HG03460 (cell line): ENCODE results near the gene SLC19A1.
"Not testable (repeated sequence)": the region's sequence is repeated elsewhere in the genome, so short reads cannot be mapped to it uniquely, and the experiment has no call there.

Source experiments
- ATAC-seq: cut with Tn5 transposase; IDR thresholded peaks from one replicate; pipeline ENCODE4 v1.9.1; 2021; ENCODE audit not compliant: unreplicated experiment

The SLC19A1 gene

DNA sequence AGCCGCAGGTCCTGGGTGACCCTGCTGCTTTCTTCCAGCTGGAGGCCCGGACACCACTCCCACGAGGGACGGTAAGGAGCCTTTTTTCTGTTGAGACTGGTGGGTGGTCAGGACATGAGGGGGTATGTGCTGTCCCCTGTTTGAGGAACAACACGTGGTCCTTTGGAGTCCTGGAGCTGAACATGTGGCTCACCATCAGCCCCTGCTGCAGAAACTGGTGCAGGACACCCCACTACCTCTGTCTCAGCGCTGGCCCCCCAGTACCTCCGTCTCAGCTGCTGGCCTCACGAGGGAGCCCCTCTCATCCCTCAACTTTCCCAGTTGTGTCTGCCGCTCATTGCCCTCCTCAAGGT, 34.7 kb downstream of the SLC19A1 start:
- ATAC-seq, result no peak

DNA sequence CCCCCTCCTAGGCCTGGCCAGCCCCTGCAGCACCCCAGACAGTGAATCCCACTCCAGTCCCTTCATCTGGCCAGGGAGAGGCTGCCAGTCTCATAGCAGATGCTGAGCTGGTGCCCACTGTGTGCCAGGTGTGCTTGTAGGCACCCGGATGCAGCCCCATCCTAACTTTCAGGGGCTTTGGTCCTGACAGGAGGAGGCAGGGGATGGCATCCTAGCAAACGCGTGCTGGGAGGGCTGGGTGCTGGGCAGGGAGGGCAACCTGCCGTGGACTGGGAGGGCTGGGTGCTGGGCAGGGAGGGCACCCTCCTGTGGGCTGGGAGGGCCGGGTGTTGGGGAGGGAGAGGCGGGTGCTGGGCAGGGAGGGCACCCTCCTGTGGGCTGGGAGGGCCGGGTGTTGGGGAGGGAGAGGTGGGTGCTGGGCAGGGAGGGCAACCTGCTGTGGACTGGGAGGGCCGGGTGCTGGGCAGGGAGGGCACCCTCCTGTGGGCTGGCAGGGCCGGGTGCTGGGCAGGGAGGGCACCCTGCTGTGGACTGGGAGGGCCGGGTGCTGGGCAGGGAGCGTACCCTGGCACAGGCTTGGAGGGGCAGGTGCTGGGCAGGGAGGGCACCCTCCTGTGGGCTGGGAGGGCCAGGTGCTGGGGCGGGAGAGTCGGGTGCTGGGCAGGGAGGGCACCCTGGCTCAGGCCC, 35.3 kb downstream of the SLC19A1 start:
- no peak for ATAC-seq

DNA sequence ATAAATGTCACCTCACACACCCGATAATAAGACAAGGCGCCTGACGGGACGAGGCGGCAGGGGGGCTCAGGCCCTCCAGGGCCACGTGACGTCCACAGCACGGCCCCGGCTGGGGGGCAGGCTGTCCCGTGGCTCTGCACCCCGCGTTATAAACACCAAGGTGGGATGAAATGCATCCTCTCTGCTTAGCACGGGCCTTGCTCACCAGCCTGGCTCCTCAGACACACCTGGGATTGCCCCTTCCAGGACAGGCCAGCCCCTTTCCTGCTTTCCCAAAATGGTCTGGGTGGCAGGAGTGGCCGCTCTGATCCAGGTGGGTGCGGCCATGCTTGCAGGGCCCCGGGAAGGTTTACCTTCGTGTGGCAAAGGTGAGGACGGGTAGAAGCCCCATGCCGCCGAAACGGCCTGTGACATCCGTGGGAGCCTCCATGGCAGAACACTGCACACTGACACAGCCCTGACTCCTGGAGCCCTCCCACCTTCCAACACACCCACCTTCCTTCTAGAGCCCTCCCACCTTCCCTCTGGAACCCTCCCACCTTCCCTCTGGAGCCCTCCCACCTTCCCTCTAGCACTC, 35.9 kb downstream of the SLC19A1 start:
- ATAC-seq, result no peak

DNA sequence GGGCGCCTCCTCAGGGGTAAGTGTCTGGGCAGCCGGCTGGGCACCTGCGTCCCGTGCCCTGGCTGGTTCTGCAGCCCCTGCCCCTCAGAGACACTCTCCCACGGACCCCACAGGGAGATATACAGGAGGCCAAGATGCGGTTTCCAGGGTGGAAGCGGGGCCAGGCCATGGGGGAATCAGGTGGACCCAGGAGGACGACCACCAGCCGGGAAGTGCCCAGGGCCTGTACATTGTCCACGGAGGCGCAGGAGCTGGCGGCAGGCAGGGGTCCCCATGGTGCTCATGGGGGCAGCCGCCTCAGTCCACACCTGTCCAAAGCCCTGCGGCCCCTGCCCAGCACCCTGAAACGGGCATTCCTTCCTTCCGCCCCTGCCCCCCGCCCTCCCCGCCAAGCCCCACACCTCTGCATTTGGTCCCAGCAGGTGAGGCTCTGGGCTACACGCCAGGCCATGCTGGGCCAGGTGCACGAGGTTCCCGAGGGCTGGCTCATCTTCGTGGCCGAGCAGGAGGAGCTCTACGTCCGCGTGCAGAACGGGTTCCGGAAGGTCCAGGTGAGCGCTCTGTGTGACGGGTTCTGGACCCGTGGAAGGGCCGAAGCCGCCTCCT, 36.7 kb downstream of the SLC19A1 start:
- ATAC-seq, result no peak

DNA sequence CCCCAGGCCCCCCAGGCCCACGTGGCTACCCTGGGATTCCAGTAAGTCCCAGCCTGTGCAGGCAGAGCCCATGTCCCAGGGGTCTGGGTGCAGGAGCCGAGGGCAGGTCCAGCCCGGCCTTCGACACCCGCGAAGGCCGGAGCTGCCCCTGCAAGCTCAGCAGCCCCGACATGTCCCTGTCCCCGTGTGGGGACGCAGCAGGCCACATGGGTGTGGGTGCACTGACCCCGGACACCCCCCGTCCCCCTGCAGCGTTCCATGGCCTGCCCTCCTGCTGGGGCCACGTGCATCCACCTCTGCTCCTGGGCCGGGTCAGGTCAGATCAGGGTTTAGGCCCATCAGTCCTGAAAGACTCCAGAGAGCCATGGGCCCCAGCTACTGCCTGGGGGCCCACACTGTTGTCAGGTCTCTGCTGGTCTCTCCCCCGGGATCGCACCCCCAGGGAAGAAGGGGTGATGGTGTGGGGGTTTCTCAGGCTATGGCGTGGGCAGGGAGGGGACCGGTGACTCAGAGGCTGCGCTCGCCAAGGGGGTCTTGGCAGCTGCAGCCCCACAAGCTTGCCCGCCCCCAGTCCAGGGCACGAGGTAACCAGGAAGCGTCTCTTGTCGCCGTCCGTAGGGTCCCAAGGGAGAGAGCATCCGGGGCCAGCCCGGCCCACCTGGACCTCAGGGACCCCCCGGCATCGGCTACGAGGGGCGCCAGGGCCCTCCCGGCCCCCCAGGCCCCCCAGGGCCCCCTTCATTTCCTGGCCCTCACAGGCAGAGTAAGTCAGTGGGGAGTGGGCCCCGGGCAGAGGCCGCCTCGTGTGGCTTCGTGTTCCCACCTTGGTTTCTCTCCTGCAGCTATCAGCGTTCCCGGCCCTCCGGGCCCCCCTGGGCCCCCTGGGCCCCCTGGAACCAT, 37.5 kb downstream of the SLC19A1 start:
- no peak for ATAC-seq

DNA sequence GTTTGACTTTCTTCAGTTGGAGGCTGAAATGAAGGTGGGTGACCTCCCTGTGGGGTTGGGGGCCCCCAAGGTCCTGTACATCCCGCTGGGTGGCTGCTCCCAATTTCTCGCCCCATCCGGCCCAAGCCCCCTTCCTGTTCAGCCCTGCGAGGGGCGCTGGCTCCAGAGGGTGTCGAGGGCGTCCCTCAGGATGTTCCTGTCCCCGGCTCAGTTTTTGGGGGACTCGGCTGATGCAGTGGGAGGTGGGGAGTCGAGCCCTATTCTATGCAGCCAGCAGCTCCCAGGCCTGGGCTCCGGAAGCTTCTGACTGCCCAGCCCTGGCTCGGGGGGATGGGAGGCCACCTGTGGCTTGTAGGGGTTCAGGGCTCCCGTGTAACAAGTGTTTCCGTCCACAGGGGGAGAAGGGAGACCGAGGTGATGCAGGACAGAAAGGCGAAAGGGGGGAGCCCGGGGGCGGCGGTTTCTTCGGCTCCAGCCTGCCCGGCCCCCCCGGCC, 38.2 kb downstream of the SLC19A1 start:
- ATAC-seq, result no peak

DNA sequence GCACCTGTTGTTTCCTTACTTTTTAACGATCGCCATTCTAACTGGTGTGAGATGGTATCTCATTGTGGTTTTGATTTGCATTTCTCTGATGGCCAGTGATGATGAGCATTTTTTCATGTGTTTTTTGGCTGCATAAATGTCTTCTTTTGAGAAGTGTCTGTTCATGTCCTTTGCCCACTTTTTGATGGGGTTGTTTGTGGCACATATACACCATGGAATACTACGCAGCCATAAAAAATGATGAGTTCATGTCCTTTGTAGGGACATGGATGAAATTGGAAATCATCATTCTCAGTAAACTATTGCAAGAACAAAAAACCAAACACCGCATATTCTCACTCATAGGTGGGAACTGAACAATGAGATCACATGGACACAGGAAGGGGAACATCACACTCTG, 39.0 kb downstream of the SLC19A1 start:
- ATAC-seq, result not testable (repeated sequence)

DNA sequence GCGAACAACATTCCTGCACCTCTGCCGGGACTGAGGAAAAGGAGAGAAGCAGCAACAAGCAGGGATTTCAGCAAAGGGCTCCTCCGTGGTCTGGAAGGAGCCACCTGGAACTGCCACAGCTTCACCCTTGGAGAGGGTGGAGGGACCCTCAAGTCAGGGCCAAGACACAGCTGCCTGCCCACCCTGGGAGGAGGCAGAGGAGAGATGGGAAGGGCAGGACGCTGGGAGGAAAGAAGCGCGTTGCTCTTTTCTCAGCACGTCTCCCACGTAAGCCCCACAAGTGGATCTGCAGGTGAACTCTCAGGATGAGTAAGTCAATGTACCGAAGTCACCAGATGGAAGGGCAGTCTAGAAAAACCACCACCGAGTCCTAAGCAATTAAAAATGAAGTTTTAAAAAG, 39.6 kb downstream of the SLC19A1 start:
- ATAC-seq, result no peak

DNA sequence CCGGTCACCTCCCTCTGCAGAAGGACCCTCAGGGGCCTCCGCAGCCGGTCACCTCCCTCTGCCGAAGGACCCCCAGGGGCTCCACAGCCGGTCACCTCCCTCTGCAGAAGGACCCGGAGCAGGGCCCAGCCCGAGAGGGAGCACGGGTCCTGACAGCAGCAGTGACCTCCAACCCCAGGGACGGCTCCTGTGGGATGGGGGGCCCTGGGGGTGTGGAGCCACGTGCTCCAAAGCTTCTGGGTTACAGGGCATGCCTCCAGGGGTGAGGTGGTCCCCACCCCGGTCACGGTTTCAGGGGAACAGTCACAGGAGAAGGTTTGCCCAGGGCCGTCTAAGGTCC, 40.3 kb downstream of the SLC19A1 start:
- ATAC-seq, result no peak

DNA sequence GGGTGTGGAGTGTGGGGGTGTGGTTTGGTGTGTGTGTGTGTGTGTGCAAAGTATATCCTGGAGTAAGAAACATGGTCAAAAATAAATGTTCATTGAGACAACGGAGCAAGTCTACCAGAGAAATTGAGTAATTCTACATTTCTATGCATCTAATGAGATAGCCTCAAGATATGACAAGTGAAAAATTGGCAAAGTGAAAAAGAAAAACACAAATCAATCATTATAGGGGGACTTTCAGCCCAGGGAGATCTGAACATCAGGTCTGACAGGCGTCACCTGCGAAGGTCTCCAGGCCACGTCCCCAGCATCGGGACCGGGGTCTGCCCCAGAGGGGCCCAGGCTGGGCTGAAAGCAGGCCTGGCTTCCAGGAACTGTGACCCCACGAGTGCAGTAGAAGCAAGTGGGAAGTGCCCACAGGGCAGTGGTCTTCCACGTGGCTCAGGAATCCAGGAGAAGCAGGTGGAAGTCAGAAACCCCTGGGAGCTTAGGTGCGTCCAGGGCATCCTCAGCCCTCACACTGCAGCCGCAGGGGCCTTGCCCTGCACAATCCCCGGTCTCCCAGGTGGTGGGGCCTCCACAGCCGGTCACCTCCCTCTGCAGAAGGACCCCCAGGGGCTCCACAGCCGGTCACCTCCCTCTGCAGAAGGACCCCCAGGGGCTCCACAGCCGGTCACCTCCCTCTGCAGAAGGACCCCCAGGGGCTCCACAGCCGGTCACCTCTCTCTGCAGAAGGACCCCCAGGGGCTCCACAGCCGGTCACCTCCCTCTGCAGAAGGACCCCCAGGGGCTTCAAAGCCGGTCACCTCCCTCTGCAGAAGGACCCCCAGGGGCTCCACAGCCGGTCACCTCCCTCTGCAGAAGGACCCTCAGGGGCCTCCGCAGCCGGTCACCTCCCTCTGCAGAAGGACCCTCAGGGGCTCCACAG, 40.9 kb downstream of the SLC19A1 start:
- not testable (repeated sequence) for ATAC-seq

DNA sequence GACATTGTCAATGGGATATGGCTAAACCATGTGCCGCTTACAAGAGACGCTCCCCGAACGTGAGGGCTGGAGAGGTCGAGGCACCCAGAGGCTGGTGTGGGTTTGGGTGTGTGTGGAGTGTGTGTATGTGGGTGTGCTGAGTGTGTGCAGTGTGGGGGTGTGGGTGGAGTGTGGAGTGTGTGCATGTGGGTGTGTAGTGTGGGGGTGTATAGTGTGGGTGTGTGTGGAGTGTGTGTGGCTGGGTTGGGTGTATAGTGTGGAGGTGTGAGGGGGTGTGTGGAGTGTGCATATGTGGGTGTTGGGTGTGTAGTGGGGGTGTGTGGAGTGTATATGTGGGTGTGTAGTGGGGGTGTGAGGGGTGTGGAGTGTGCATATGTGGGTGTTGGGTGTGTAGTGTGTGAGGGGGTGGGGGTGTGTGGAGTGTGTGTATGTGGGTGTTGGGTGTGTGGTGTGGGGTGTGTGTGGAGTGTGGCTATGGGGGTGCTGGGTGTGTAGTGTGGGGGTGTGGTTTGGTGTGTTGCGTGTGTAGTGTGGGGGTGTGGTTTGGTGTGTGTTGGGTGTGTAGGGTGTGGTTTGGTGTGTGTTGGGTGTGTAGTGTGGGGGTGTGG, 42.2 kb downstream of the SLC19A1 start:
- ATAC-seq, result no peak

DNA sequence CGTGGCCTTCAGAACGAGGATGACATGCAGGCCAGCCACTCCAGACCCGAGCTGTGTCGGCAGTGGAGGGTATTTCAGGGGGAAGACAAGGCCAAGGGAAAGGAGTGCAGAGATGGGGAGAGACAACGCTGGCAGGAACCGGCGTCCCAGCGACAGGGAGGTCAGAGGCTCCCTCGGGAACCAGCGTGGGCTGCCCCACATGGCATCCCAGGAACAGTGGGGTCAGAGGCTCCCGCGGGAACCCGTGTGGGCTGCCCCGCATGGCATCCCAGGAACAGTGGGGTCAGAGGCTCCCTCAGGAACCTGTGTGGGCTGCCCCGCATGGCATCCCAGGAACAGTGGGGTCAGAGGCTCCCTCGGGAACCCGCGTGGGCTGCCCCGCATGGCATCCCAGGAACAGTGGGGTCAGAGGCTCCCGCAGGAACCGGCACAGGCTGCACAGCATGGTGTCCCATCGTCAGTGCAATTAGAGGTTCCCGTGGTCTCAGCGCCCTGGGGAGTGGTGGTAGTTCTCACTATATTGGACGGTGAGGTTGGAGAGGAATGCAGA, 43.0 kb downstream of the SLC19A1 start:
- ATAC-seq, result no peak

DNA sequence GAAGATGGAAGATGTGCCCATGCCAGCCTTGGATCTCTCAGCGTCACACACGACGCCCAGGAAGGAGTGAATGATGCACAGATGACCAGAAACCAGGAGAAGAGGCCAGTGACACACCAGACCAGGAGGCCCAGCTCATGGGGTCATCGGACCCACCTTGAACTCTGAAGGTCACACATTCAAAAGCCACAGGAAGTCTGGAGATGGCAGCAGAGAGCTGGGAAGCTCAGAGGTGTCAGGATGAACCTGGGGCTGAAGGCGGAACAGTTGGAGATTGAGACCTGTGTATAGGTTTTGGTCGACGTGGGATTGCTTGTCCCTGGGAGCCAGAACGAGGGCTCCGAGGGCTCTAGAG, 43.6 kb downstream of the SLC19A1 start:
- ATAC-seq, result no peak

DNA sequence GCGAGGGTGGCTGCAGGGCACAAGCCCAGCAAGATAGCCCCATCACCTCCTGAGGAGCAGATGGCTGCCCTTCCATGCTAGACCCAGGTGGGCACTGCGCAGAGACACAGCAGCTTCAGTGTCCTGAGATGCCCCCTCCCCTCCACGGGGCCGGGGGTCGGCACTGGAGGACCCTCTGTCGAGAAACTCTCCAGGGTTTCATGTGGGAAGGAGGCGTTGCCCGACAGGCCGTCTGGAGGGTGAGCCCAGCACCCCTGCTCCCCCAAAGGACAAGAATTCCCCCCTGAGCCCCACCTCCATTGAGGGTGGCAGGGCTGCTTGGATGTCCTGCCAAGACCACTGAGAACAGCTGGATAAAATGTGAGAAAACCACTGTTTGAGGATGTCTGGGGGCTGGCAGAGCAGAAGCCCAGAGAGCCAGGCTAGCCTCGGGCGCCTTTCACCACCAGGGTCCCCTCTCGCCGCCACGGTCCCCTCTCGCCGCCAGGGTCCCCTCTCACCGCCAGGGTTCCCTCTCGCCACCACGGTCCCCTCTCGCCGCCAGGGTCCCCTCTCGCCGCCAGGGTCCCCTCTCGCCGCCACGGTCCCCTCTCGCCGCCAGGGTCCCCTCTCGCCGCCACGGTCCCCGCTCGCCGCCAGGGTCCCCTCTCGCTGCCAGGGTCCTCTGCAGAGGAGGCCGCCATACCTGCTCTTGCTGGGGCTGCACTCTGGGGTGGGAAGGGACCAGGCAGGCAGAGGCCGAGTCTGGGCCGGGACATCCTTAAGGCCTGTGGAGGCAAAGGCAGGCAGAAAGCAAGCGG, 44.2 kb downstream of the SLC19A1 start:
- ATAC-seq, result no peak

DNA sequence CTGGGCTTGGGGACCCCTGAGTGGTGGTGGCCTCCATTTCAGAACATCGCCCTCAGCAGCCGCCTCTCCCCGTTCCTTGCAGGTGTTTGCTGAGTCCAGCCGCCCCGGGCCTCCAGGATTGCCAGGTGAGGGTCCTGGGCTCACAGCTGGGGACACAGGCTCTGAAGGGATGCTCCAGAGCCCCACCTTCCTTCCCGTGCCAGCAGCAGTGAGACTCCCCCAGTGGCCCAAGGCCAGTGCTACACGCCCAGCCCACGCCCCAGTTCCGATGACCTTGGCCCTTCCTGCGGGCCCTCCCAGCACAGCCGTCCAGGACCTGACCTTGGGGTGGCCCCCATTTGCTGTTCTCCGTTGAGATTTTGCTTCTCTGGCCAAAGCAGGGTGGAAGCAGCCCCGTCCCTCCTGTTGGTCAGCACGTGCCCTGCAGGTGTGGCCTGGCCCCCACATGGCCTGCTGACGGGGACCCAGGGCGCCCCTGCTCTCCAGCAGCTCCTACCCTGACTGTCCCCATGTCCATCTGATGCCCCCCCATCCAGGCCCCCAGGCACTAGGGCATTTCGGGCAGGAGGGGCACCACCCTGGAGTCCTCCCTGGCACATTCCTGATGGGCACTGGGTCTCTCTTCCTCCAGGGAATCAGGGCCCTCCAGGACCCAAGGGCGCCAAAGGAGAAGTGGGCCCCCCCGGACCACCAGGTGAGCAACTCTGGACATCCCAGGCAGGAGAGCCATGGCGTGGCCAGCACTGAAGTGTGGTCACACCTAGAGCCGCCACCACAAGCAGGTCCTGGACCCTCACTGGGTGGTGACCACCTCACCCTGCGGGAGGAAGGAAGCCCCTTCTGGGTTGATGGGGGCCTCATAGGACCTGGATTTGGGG, 45.0 kb downstream of the SLC19A1 start:
- no peak for ATAC-seq

DNA sequence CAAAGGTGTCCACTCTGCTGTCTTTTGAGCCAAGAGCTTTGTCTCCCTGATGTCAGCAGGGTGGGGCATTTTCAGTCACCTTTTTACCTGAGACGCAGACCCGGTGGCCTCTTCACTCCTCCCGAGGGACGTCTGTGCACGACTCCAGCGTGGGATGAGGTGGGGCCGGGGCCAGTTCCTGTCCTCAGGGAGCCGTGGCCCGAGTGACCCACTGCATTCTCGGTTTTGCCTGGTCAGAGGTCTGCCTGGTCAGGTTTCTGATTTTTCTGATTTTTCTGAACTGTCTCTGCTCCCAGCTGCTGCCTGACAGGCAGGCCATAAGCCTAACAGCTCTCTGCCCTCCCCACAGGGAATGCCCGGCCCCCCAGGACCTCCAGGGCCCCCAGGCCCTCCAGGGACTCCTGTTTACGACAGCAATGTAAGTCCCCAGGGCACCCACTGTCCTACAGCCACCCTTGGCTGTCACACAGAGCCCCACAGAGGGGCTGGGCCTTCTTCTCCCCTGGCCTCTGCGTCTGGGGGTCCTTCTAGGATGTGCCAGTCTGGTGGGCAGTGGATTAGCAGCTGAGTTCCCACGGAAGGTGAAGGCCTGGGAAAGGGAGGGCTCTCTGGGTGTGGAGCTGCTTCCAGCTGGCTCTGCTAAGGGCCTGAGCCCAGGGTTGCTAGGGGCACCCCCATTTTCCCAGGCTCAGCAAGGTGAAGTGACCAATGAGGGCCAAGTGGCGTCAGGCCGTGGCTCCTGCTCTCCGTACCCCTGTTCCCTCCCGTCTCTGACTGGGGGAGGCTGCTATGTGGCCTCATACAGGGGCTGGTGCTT, 45.9 kb downstream of the SLC19A1 start:
- ATAC-seq, result no peak
